GM06990 (cell line): Measurements from ENCODE around the gene PSMG4.

Experiments
- DNase-seq: peaks from one replicate; pipeline ENCODE4 v3.0.0-alpha.2; 2011; ENCODE audit not compliant: insufficient read length; ENCODE audit errors: extremely low read depth
- H3K27me3 ChIP-seq: replicated peaks from 2 replicates; pipeline ENCODE4 v1.6.0; 2011; ENCODE audit warnings: low read length; ENCODE audit not compliant: control insufficient read depth, insufficient read depth
- H3K36me3 ChIP-seq: 2 replicates; pipeline ENCODE4 v1.5.1; 2011; ENCODE audit warnings: low read length; ENCODE audit not compliant: control insufficient read depth, insufficient read depth
- H3K4me3 ChIP-seq: replicated peaks from 2 replicates; pipeline ENCODE4 v1.5.1; 2011; ENCODE audit warnings: low read depth, mild to moderate bottlenecking, control low read depth, low read length
- CTCF ChIP-seq: IDR thresholded peaks from 2 replicates; pipeline ENCODE4 v1.5.1; 2011; ENCODE audit warnings: low read length, control low read depth, mild to moderate bottlenecking, inconsistent platforms; ENCODE audit not compliant: insufficient read depth, poor library complexity, severe bottlenecking

The PSMG4 gene

GRCh38 chr6:3303795-3304411 lies 45.2 kb downstream of the PSMG4 start:
- no peaks in the 10 kb centered on the region for H3K36me3 ChIP-seq
- no peak overlapping the region for H3K4me3 ChIP-seq
- no peak for TF ChIP-seq CTCF
- H3K27me3 ChIP-seq, result no peaks in the 10 kb centered on the region
- DNase-seq, result no peak

GRCh38 chr6:3304500-3305215 lies 45.9 kb downstream of the PSMG4 start:
- Histone ChIP-seq H3K27me3 (no peaks in the 10 kb centered on the region), H3K4me3 (no peak overlapping the region), H3K36me3 (no peaks in the 10 kb centered on the region)
- DNase-seq, result no peak
- TF ChIP-seq CTCF, result no peak

- no peak for TF ChIP-seq CTCF
- H3K27me3 ChIP-seq, result no peaks in the 10 kb centered on the region
- H3K36me3 ChIP-seq, result no peaks in the 10 kb centered on the region
- DNase-seq, result no peak
- no peak overlapping the region for H3K4me3 ChIP-seq
Measured at GRCh38 chr6:3305216-3305565, 46.4 kb downstream of the PSMG4 start.

- H3K4me3 ChIP-seq, result no peak overlapping the region
Measured at GRCh38 chr6:3305831-3306230, 47.1 kb downstream of the PSMG4 start.

GRCh38 chr6:3306848-3307247 lies 48.1 kb downstream of the PSMG4 start:
- no peak overlapping the region for H3K4me3 ChIP-seq
- DNase-seq, result no peak
- H3K27me3 ChIP-seq, result no peaks in the 10 kb centered on the region
- TF ChIP-seq CTCF, result no peak
- no peaks in the 10 kb centered on the region for H3K36me3 ChIP-seq

More at GRCh38 chr6:3305831-3306230, 47.1 kb downstream of the PSMG4 start:
- no peak for DNase-seq
- no peak for TF ChIP-seq CTCF
- Histone ChIP-seq H3K36me3 (no peaks in the 10 kb centered on the region), H3K27me3 (no peaks in the 10 kb centered on the region)
